T-helper 17 cell (primary cell): Measurements from ENCODE around the gene MTHFSD. TPM values are rescaled to one million over a fixed set of nuclear protein-coding genes. Genes with fewer than 3 reads are reported as not detected.

Experiments
- ATAC-seq: fragments of 150-1000 bp; cut with Tn5 transposase; 2 replicates; pipeline ENCODE4 v1.10.0; 2021; ENCODE audit warnings: mild to moderate bottlenecking, moderate library complexity
- DNase-seq, 3 donors: peaks; one replicate each; pipeline versions ENCODE4 v3.0.0 to v3.0.0-alpha.2; 2020 to 2021
- H3K9me3 ChIP-seq: one replicate; pipeline ENCODE4 v1.7.0; 2013; ENCODE audit warnings: low read length, mild to moderate bottlenecking; ENCODE audit not compliant: control insufficient read depth, poor library complexity, severe bottlenecking
- H3K27ac Mint-ChIP-seq: one replicate; pipeline ENCODE4 v1.8.0; 2022; ENCODE audit warnings: mild to moderate bottlenecking, moderate library complexity, mixed read lengths
- H3K27me3 Mint-ChIP-seq: one replicate; pipeline ENCODE4 v1.8.0; 2022; ENCODE audit warnings: mixed read lengths
- H3K36me3 Mint-ChIP-seq: one replicate; pipeline ENCODE4 v1.8.0; 2022; ENCODE audit warnings: low read depth, mixed read lengths
- H3K4me1 Mint-ChIP-seq: one replicate; pipeline ENCODE4 v1.8.0; 2022; ENCODE audit warnings: mild to moderate bottlenecking, mixed read lengths
- H3K4me3 Mint-ChIP-seq: one replicate; pipeline ENCODE4 v1.8.0; 2022; ENCODE audit warnings: mild to moderate bottlenecking, moderate library complexity, mixed read lengths
- total RNA-seq, 4 donors: library from RNA in 2 of 4; stranded (reverse) in 2 of 4; gene quantifications; one replicate each; pipeline ENCODE4 v1.2.3 and lab custom pipeline; 2022 to 2026

MTHFSD gene
- total RNA-seq, 2 donors from 2014 or later, result 10.8 to 13.1 TPM

DNA sequence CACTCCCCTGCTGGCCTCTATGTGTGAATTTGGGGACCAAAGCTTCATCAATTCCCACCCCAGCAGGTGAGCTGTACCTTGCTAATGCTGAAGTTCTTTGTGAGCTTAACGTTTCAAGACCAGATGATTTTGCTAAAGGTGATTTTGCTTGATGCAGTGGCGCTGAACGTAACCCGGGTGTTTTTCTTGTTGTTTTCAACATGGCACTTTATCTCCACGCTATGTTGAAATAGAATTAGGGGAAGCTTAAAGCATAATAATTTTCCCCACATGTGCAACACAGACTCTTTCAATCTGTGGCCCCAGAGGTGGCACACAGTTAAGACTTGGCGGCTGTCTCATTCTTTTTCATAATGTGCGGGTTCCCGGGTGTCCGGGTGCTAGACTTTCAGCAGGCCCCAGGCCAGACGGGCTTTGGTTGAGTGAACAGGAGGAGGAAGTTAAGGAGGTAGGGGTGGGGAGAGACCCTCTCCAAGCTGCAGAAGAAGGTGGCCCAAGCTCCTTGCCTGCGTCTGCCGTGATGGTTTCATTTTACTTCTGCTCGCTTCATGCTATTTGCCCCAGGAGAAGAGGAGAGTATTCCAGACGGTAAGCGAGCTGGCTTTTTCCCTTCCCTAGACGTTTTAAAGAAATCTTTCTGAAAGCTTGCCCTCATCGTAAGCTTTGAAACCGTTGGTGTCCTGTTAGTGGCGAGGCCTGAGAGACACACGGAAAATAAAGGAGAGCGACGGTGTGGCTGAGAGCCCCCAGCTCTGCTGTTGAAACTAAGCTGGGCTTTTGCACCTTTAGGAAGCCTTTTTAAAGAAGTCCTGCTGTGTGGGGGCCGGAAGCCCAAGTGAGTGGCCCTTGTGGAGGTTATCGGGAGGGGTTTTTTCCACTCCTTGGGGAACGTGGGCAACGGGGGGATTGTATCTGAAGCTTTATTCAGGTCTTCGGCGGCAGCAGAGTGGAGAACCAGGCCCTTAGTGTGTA is 15.8 kb upstream of the MTHFSD start:
- H3K9me3 ChIP-seq, result no peaks in the 10 kb centered on the region
- H3K4me1 Mint-ChIP-seq, result peaks cover 2% of the 10 kb centered on the region
- H3K4me3 Mint-ChIP-seq, result no peak overlapping the region
- H3K36me3 Mint-ChIP-seq, result no peaks in the 10 kb centered on the region
- H3K27ac Mint-ChIP-seq, result no peak overlapping the region
- DNase-seq, result no peak
- H3K27me3 Mint-ChIP-seq, result peaks cover 72% of the 10 kb centered on the region
- ATAC-seq, result no peak

DNA sequence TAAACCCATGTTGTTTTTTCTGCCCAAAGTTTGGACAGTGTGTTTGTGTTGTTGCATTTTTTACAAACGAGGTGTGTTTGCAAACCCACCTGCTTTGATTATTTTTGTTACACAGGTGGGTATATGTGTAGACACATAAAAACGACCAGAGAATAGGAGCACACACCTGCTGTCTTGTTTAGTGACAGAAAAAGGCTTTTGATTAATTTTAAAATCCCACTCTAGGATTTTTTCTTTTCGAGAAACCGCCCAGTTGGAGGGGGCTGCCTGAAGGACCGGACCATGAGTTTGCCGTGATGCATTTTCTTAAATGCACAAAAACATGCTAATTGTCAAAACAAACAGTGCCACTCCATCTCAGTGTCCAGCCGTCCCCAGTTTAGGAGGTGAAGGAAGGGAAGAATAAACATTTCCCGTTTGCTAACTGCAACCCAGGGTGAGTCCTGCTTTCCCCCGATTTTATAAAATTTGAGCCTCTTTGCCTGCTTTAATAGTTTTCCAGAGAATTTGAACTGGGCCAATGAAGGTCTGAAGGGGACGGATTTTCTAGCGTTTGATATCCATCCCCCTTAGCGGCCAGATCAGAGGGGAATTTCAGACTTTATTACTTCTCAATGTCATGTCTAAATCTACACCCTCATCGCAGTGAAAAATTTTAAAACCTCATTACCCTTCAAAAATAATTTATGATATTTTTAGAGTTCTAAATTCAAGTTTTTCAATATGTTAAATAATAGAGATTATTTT is 14.8 kb upstream of the MTHFSD start:
- ATAC-seq, result no peak

DNA sequence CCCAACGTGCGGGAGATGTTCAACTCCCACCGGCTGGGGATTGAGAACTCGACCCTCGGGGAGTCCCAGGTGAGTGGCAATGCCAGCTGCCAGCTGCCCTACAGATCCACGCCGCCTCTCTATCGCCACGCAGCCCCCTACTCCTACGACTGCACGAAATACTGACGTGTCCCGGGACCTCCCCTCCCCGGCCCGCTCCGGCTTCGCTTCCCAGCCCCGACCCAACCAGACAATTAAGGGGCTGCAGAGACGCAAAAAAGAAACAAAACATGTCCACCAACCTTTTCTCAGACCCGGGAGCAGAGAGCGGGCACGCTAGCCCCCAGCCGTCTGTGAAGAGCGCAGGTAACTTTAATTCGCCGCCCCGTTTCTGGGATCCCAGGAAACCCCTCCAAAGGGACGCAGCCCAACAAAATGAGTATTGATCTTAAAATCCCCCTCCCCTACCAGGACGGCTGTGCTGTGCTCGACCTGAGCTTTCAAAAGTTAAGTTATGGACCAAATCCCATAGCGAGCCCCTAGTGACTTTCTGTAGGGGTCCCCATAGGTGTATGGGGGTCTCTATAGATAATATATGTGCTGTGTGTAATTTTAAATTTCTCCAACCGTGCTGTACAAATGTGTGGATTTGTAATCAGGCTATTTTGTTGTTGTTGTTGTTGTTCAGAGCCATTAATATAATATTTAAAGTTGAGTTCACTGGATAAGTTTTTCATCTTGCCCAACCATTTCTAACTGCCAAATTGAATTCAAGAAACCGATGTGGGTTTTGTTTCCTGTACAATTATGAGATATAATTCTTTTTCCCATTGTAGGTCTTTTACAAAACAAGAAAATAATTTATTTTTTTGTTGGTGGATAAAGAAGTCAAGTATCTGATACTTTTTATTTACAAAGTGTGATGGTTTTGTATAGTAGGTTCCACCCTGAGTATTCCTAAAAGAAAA is 13.9 kb upstream of the MTHFSD start:
- Mint-ChIP-seq H3K36me3 (peaks cover under 1% of the 10 kb centered on the region), H3K27ac (peak overlapping the region; percentile 6), H3K27me3 (peaks cover 72% of the 10 kb centered on the region), H3K4me3 (peak overlapping the region; percentile 67), H3K4me1 (peaks cover 6% of the 10 kb centered on the region)
- no peak for ATAC-seq
- no peak for DNase-seq
- no peaks in the 10 kb centered on the region for H3K9me3 ChIP-seq

More for the DNA sequence above, 14.8 kb upstream of the MTHFSD start:
- no peaks in the 10 kb centered on the region for H3K36me3 Mint-ChIP-seq
- H3K27ac Mint-ChIP-seq, result peak overlapping the region; percentile 6
- H3K4me1 Mint-ChIP-seq, result peaks cover 5% of the 10 kb centered on the region
- H3K9me3 ChIP-seq, result no peaks in the 10 kb centered on the region
- H3K27me3 Mint-ChIP-seq, result peaks cover 72% of the 10 kb centered on the region
- DNase-seq, result no peak
- H3K4me3 Mint-ChIP-seq, result no peak overlapping the region

DNA sequence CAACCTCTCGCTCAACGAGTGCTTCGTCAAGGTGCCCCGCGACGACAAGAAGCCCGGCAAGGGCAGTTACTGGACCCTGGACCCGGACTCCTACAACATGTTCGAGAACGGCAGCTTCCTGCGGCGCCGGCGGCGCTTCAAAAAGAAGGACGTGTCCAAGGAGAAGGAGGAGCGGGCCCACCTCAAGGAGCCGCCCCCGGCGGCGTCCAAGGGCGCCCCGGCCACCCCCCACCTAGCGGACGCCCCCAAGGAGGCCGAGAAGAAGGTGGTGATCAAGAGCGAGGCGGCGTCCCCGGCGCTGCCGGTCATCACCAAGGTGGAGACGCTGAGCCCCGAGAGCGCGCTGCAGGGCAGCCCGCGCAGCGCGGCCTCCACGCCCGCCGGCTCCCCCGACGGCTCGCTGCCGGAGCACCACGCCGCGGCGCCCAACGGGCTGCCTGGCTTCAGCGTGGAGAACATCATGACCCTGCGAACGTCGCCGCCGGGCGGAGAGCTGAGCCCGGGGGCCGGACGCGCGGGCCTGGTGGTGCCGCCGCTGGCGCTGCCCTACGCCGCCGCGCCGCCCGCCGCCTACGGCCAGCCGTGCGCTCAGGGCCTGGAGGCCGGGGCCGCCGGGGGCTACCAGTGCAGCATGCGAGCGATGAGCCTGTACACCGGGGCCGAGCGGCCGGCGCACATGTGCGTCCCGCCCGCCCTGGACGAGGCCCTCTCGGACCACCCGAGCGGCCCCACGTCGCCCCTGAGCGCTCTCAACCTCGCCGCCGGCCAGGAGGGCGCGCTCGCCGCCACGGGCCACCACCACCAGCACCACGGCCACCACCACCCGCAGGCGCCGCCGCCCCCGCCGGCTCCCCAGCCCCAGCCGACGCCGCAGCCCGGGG is 12.9 kb upstream of the MTHFSD start:
- Mint-ChIP-seq H3K36me3 (peaks cover 2% of the 10 kb centered on the region), H3K27me3 (peaks cover 71% of the 10 kb centered on the region), H3K4me3 (peak overlapping the region; percentile 50), H3K27ac (no peak overlapping the region), H3K4me1 (peaks cover 9% of the 10 kb centered on the region)
- no peaks in the 10 kb centered on the region for H3K9me3 ChIP-seq
- no peak for ATAC-seq
- DNase-seq, result no peak

DNA sequence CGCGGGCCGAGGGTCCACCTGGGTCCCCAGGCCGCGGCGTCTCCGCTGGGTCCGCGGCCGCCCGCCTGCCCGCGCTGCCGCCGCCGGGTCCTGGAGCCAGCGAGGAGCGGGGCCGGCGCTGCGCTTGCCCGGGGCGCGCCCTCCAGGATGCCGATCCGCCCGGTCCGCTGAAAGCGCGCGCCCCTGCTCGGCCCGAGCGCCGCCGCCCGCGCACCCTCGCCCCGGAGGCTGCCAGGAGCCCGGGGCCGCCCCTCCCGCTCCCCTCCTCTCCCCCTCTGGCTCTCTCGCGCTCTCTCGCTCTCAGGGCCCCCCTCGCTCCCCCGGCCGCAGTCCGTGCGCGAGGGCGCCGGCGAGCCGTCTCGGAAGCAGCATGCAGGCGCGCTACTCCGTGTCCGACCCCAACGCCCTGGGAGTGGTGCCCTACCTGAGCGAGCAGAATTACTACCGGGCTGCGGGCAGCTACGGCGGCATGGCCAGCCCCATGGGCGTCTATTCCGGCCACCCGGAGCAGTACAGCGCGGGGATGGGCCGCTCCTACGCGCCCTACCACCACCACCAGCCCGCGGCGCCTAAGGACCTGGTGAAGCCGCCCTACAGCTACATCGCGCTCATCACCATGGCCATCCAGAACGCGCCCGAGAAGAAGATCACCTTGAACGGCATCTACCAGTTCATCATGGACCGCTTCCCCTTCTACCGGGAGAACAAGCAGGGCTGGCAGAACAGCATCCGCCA is 12.1 kb upstream of the MTHFSD start:
- Mint-ChIP-seq H3K27me3 (peaks cover 69% of the 10 kb centered on the region), H3K4me3 (peak overlapping the region; percentile 50), H3K4me1 (peaks cover 9% of the 10 kb centered on the region), H3K36me3 (peaks cover 2% of the 10 kb centered on the region), H3K27ac (no peak overlapping the region)
- no peaks in the 10 kb centered on the region for H3K9me3 ChIP-seq
- ATAC-seq (no peak), DNase-seq (no peak)

DNA sequence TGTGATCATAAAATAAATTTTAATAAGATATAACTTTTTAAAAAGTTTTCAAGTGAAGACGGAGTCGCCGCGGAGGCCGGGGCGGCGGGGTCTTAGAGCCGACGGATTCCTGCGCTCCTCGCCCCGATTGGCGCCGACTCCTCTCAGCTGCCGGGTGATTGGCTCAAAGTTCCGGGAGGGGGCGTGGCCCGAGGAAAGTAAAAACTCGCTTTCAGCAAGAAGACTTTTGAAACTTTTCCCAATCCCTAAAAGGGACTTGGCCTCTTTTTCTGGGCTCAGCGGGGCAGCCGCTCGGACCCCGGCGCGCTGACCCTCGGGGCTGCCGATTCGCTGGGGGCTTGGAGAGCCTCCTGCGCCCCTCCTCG is 11.5 kb upstream of the MTHFSD start, which contains the start of gene FOXC2:
Gene FOXC2, plus strand, starts transcription at position 229 of the 365 bp plus-strand sequence. CDS start 507 bp downstream, outside the sequence.
- peak in 2 of 3 donors; percentile 26 to 32 for DNase-seq
- peaks cover 64% of the 10 kb centered on the region for H3K27me3 Mint-ChIP-seq
- no peak within 1 kb of the TSS for H3K27ac Mint-ChIP-seq

DNA sequence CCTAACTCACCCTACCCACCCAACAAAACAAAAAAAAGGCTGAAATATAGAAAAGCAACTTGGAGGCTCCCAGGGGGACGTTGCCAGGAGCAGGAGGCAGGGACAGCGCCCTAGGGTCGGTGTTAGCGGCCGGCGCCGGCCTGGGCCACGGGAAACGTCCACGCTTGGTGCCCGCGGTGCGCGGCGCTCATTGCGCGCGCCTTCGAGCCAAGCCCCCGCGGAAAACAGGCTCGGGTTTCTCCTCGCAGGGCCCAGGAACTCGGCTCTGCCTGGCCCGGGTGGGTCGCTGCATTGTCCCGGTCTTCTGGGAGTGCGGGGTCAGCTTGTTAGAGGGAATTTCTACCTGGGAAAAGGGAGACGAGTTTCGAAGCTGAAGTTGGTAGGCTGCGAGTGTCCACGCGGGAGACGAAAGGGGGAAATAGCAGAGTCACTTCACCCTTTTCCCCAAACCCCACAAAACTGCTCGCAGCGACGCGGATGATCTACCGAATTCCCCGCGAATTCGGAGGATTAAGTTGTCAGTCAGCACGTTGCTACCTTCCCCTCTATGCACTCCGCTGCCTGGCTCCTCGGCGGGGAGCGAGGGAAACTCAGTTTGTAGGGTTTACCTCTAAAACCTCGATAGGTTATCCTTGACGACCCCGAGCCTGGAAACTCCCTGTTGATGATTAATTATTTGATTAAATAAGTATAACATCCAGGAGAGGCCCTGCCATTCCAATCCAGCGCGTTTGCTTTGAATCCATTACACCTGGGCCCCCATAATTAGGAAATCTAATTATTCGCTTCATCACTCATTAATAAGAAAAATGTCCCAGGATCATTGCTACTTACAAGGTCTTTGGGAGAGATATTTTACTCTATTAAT is 10.8 kb upstream of the MTHFSD start:
- H3K9me3 ChIP-seq, result no peaks in the 10 kb centered on the region
- no peak overlapping the region for H3K27ac Mint-ChIP-seq
- peaks cover 59% of the 10 kb centered on the region for H3K27me3 Mint-ChIP-seq
- DNase-seq (no peak), ATAC-seq (no peak)
- peaks cover 9% of the 10 kb centered on the region for H3K4me1 Mint-ChIP-seq
- H3K36me3 Mint-ChIP-seq, result peaks cover 2% of the 10 kb centered on the region
- H3K4me3 Mint-ChIP-seq, result no peak overlapping the region

More for the DNA sequence above, 11.5 kb upstream of the MTHFSD start, which contains the start of gene FOXC2:
- Mint-ChIP-seq H3K4me1 (peaks cover 9% of the 10 kb centered on the region), H3K4me3 (peak within 1 kb of the TSS; percentile 50), H3K36me3 (peaks cover 2% of the 10 kb centered on the region)
- H3K9me3 ChIP-seq, result no peaks in the 10 kb centered on the region
- peak; percentile 37 for ATAC-seq

DNA sequence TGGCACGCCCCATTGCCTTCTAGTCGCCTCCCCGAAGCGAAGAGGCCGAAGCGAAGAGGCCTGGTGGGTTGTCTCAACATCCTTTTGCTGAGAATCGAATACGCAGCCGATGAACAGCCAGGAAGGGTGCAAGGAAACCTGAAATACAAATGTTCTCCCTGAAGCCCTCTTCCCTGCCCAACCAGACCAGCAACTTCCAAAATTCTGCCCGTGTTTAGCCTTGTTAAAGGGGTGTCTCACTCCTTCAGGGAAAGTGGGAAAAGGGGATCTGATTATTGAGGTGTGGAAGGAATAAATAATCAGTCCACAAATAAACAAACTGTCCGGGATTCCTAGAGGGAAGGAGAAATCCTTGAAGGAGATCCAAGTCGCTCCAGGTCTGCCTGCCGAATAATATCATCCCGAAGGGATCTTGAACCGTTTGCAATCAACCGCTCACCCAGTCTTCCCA is 10.2 kb upstream of the MTHFSD start:
- DNase-seq (no peak), ATAC-seq (no peak)
- no peak overlapping the region for H3K27ac Mint-ChIP-seq
- H3K4me1 Mint-ChIP-seq, result peaks cover 9% of the 10 kb centered on the region
- H3K9me3 ChIP-seq, result no peaks in the 10 kb centered on the region
- H3K36me3 Mint-ChIP-seq, result peaks cover 3% of the 10 kb centered on the region
- H3K27me3 Mint-ChIP-seq, result peaks cover 60% of the 10 kb centered on the region
- no peak overlapping the region for H3K4me3 Mint-ChIP-seq

DNA sequence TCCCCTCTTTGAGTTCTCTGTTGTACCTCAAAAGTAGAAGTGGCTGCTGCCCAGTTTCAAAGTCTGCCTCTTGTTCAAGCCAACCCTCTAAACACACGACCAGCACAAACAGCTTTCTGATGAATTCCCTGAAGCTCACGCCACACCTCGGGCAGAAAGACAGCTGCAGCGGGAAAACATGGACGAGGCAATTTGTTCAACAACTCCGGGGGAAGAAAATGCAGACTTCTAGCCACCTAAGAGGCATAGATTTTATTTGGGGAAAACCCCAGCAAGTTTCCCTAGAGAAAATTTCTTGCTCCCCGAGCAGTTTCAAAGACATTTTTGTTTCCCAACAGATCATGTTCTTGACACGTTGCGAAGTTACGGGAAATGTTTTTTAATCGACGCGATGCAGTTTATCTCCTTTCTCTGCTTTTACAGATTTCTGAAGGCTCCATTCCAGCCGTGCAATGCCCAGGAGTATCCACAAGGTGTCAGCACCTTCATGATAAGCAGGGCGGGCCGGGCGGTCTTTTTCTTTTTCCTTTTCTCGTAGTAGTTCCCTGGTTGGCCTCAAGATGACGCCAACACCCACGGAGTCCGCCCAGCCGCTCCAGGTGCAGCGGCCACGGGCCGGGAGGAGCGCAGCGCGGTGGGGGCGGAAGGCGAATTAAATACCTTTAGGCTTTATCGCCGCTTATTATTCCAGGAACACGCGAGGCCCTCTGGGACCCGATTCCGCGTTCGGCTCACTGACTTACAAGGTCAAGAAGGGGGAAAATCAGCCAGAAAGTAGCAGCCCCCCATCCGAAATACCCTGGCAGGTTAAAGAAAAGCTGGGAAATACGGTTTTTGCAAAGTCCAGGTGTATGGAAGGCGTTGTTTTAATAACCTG is 8.7 kb upstream of the MTHFSD start:
- peak overlapping the region; percentile 79 for H3K4me3 Mint-ChIP-seq
- peaks cover 4% of the 10 kb centered on the region for H3K36me3 Mint-ChIP-seq
- H3K27ac Mint-ChIP-seq, result no peak overlapping the region
- H3K27me3 Mint-ChIP-seq, result peaks cover 56% of the 10 kb centered on the region
- ATAC-seq, result peak; percentile 98
- DNase-seq, result peak; percentile 68 to 81 (median 75)
- no peaks in the 10 kb centered on the region for H3K9me3 ChIP-seq
- peaks cover 9% of the 10 kb centered on the region for H3K4me1 Mint-ChIP-seq

DNA sequence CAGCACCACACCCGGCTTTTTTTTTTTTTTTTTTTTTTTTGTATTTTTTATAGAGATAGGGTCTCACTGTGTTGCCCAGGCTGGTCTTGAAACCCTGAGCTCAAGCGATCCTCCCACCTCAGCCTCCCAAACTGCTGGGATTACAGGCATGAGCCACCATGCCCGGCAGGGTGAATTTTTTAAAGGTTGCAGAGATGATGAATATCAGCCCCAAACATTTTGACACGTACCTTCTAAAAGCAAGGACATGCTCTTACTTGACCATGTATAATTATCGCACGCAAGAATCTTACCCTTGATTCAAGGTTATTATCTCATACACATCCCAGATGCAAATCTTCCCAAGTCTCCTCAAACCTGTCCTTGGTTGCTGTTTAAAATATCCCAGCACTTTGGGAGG is 7.3 kb upstream of the MTHFSD start:
- H3K4me3 Mint-ChIP-seq, result no peak overlapping the region
- ATAC-seq (no peak), DNase-seq (no peak)
- H3K9me3 ChIP-seq, result no peaks in the 10 kb centered on the region
- peaks cover 64% of the 10 kb centered on the region for H3K27me3 Mint-ChIP-seq
- peaks cover 8% of the 10 kb centered on the region for H3K4me1 Mint-ChIP-seq
- peaks cover 4% of the 10 kb centered on the region for H3K36me3 Mint-ChIP-seq
- no peak overlapping the region for H3K27ac Mint-ChIP-seq
